Neural cell (in vitro differentiated cells): ENCODE measurements around the gene CLHC1. TPM values are rescaled to one million over a fixed set of nuclear protein-coding genes. Genes with fewer than 3 reads are reported as not detected.
"Not testable (repeated sequence)": the region's sequence is repeated elsewhere in the genome, so short reads cannot be mapped to it uniquely, and the experiment has no call there.

Experiments used
- H2AFZ ChIP-seq: fragments of 200-600, 300-800 bp; sonication (generic), shearing (Covaris generic); 2 replicates; pipeline ENCODE4 v1.6.0; 2014; ENCODE audit warnings: low read depth, mild to moderate bottlenecking, antibody characterized with exemption, low read length, moderate library complexity
- H3F3A ChIP-seq: fragments of 200-600 bp; shearing (Covaris generic); 2 replicates; pipeline ENCODE4 v1.6.1; 2016; ENCODE audit warnings: mild to moderate bottlenecking, moderate library complexity, mixed read lengths, antibody characterized with exemption, low read length; ENCODE audit not compliant: insufficient read depth, poor library complexity, severe bottlenecking
- H3K27ac ChIP-seq: fragments of 200-600, 300-800 bp; sonication (generic), shearing (Covaris generic); 2 replicates; pipeline ENCODE4 v1.5.1; 2014; ENCODE audit warnings: mild to moderate bottlenecking, low read length, moderate library complexity
- H3K27me3 ChIP-seq: fragments of 300-800, 200-600 bp; sonication (generic), shearing (Covaris generic); 2 replicates; pipeline ENCODE4 v1.6.0; 2014; ENCODE audit warnings: mild to moderate bottlenecking, low read depth, low read length, moderate library complexity; ENCODE audit not compliant: insufficient read depth
- H3K36me3 ChIP-seq: fragments of 300-800, 200-600 bp; sonication (generic), shearing (Covaris generic); 2 replicates; pipeline ENCODE4 v1.5.1; 2014; ENCODE audit warnings: mild to moderate bottlenecking, antibody characterized with exemption, low read length, moderate library complexity; ENCODE audit not compliant: insufficient read depth
- H3K4me2 ChIP-seq: fragments of 300-800, 200-600 bp; sonication (generic), shearing (Covaris generic); 2 replicates; pipeline ENCODE4 v1.6.0; 2014; ENCODE audit warnings: mild to moderate bottlenecking, low read length
- H3K4me3 ChIP-seq: fragments of 300-800, 200-600 bp; sonication (generic), shearing (Covaris generic); 2 replicates; pipeline ENCODE4 v1.5.1; 2014; ENCODE audit warnings: mild to moderate bottlenecking, low read length, moderate library complexity
- H3K79me2 ChIP-seq: fragments of 200-600 bp; shearing (Covaris generic); replicated peaks from 2 replicates; pipeline ENCODE4 v1.6.0; 2014; ENCODE audit warnings: mild to moderate bottlenecking, low read length, moderate library complexity; ENCODE audit not compliant: insufficient read depth
- H3K9ac ChIP-seq: fragments of 300-800, 200-600 bp; sonication (generic), shearing (Covaris generic); 2 replicates; pipeline ENCODE4 v1.6.1; 2016; ENCODE audit warnings: mild to moderate bottlenecking, low read length, mixed read lengths
- H3K9me2 ChIP-seq: fragments of 200-600 bp; shearing (Covaris generic); 2 replicates; pipeline ENCODE4 v1.6.1; 2016; ENCODE audit warnings: mild to moderate bottlenecking, low read length, mixed read lengths; ENCODE audit not compliant: insufficient read depth
- H3K9me3 ChIP-seq: fragments of 200-600, 300-800 bp; sonication (generic), shearing (Covaris generic); 2 replicates; pipeline ENCODE4 v1.6.1; 2016; ENCODE audit warnings: mild to moderate bottlenecking, mixed run types, low read length, moderate library complexity, mixed read lengths
- H4K20me1 ChIP-seq: fragments of 200-600 bp; shearing (Covaris generic); 2 replicates; pipeline ENCODE4 v1.6.1; 2016; ENCODE audit warnings: mild to moderate bottlenecking, mixed run types; ENCODE audit not compliant: insufficient read depth
- CTCF ChIP-seq: fragments of 450-650 bp; IDR thresholded peaks from 2 replicates; pipeline ENCODE4 v1.5.1; 2014; ENCODE audit warnings: antibody characterized with exemption, mild to moderate bottlenecking, moderate library complexity; ENCODE audit not compliant: poor library complexity, severe bottlenecking
- EP300 ChIP-seq: fragments of 450-650 bp; conservative IDR thresholded peaks from 2 replicates; pipeline ENCODE4 v1.6.1; 2014; ENCODE audit warnings: antibody characterized with exemption, mild to moderate bottlenecking, moderate library complexity; ENCODE audit not compliant: poor library complexity, severe bottlenecking
- EZH2 ChIP-seq: fragments of 200-600, 300-800 bp; shearing (Covaris generic), sonication (generic); IDR thresholded peaks from 2 replicates; pipeline ENCODE4 v1.6.1; 2014; ENCODE audit warnings: antibody characterized with exemption, low read length, borderline replicate concordance, mild to moderate bottlenecking; ENCODE audit not compliant: insufficient read depth, poor library complexity, severe bottlenecking
- MXI1 ChIP-seq: fragments of 450-650 bp; conservative IDR thresholded peaks from 2 replicates; pipeline ENCODE4 v1.6.1; 2014; ENCODE audit warnings: antibody characterized with exemption, mild to moderate bottlenecking; ENCODE audit not compliant: poor library complexity, severe bottlenecking
- POLR2AphosphoS5 ChIP-seq: IDR thresholded peaks from 2 replicates; pipeline ENCODE4 v1.6.1; 2012
- RAD21 ChIP-seq: fragments of 450-650 bp; conservative IDR thresholded peaks from 2 replicates; pipeline ENCODE4 v1.6.1; 2014; ENCODE audit warnings: antibody characterized with exemption, mild to moderate bottlenecking, moderate library complexity
- SMC3 ChIP-seq: fragments of 450-650 bp; conservative IDR thresholded peaks from 2 replicates; pipeline ENCODE4 v1.6.1; 2014; ENCODE audit warnings: antibody characterized with exemption, mild to moderate bottlenecking, moderate library complexity; ENCODE audit not compliant: poor library complexity
- TAF1 ChIP-seq: IDR thresholded peaks from 2 replicates; pipeline ENCODE4 v1.6.1; 2012; ENCODE audit warnings: low read depth
- polyA plus RNA-seq: library from polyadenylated mRNA; depleted of rRNA; stranded (reverse); fragments of >200 nt; gene quantifications from 2 replicates; pipeline ENCODE4 v1.2.3, GENCODE V29; 2014
- TF ChIP-seq, protein P1 (sequence below): IDR thresholded peaks from 2 replicates; pipeline ENCODE4 v1.6.1; 2012; ENCODE audit warnings: borderline replicate concordance

CLHC1 gene
- polyA plus RNA-seq, 1 donor from 2014 or later, result 43.6 TPM

- H3K4me3 ChIP-seq, result no peak overlapping the region
- H3K36me3 ChIP-seq, result no peaks in the 10 kb centered on the region
- no peaks in the 10 kb centered on the region for H3K79me2 ChIP-seq
- H4K20me1 ChIP-seq, result no peaks in the 10 kb centered on the region
- peak overlapping the region; percentile 61 for H3K27ac ChIP-seq
- no peaks in the 10 kb centered on the region for H3K27me3 ChIP-seq
- no peaks in the 10 kb centered on the region for H3K9me2 ChIP-seq
- H3K4me2 ChIP-seq, result no peak overlapping the region
- H3K9me3 ChIP-seq, result no peaks in the 10 kb centered on the region
- TF ChIP-seq EZH2, result no peak
- no peak for TF ChIP-seq TAF1
- TF ChIP-seq, protein P1, sequence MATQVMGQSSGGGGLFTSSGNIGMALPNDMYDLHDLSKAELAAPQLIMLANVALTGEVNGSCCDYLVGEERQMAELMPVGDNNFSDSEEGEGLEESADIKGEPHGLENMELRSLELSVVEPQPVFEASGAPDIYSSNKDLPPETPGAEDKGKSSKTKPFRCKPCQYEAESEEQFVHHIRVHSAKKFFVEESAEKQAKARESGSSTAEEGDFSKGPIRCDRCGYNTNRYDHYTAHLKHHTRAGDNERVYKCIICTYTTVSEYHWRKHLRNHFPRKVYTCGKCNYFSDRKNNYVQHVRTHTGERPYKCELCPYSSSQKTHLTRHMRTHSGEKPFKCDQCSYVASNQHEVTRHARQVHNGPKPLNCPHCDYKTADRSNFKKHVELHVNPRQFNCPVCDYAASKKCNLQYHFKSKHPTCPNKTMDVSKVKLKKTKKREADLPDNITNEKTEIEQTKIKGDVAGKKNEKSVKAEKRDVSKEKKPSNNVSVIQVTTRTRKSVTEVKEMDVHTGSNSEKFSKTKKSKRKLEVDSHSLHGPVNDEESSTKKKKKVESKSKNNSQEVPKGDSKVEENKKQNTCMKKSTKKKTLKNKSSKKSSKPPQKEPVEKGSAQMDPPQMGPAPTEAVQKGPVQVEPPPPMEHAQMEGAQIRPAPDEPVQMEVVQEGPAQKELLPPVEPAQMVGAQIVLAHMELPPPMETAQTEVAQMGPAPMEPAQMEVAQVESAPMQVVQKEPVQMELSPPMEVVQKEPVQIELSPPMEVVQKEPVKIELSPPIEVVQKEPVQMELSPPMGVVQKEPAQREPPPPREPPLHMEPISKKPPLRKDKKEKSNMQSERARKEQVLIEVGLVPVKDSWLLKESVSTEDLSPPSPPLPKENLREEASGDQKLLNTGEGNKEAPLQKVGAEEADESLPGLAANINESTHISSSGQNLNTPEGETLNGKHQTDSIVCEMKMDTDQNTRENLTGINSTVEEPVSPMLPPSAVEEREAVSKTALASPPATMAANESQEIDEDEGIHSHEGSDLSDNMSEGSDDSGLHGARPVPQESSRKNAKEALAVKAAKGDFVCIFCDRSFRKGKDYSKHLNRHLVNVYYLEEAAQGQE, result no peak
- no peak for TF ChIP-seq CTCF
- no peak for TF ChIP-seq POLR2AphosphoS5
- no peak for TF ChIP-seq EP300
- TF ChIP-seq MXI1, result no peak
- no peak for TF ChIP-seq SMC3
- TF ChIP-seq RAD21, result no peak
- no peaks in the 10 kb centered on the region for H3F3A ChIP-seq
- H2AFZ ChIP-seq, result peak overlapping the region; percentile 11
- peak overlapping the region; percentile 45 for H3K9ac ChIP-seq
These were observed 98.4 kb downstream of the CLHC1 start for GRCh38 chr2:55133467-55134315.

DNA sequence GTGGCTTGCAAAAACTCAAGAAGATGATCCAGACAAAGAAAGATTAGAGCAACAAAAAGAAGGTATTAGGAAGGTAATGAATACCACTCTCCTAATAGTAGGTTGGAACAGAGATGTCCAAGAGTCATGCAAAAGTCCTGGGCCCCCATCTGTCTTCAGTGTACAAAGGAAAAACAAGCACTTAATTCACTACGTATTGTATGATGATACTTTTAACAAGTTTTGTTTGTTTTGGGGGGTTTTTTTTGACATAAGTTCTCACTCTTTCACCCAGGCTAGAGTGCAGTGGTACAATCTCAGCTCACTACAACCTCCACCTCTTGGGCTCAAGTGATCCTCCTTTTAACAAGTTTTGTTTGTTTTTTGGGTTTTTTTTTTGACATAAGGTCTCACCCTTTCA lies 101.2 kb downstream of the CLHC1 start:
- Histone ChIP-seq H3K4me3 (no peak overlapping the region), H3K27ac (no peak overlapping the region), H3F3A (no peaks in the 10 kb centered on the region), H3K4me2 (no peak overlapping the region), H3K36me3 (no peaks in the 10 kb centered on the region), H3K79me2 (no peaks in the 10 kb centered on the region), H3K9ac (no peak overlapping the region), H4K20me1 (no peaks in the 10 kb centered on the region), H2AFZ (no peak overlapping the region), H3K9me2 (no peaks in the 10 kb centered on the region), H3K9me3 (no peaks in the 10 kb centered on the region), H3K27me3 (no peaks in the 10 kb centered on the region)
- TF ChIP-seq EP300 (no peak), MXI1 (no peak), CTCF (no peak)
- TF ChIP-seq, protein P1, result no peak

DNA sequence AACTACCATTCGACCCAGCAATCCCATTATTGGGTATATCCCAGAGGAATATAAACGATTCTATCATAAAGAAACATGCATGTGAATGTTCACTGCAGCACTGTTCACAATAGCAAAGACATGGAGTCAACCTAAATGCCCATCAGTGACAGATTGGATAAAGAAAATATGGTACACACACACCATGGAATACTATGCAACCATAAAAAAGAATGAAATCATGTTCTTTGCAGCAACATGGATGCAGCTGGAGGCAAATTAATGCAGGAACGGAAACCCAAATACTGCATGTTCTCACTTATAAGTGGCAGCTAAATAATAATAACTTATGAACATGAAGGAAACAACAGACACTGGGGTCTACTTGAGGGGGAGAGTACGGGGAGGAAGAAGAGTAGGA lies 105.5 kb downstream of the CLHC1 start:
- not testable (repeated sequence) for H3K4me3 ChIP-seq, H3K36me3 ChIP-seq, H3K9ac ChIP-seq, H3K9me2 ChIP-seq, H3K27me3 ChIP-seq, H3K4me2 ChIP-seq, H3K9me3 ChIP-seq, H3F3A ChIP-seq, H3K27ac ChIP-seq, H3K79me2 ChIP-seq, H2AFZ ChIP-seq, H4K20me1 ChIP-seq
